Uterus (tissue), 2 donors: ENCODE data around the gene PCSK2.

Experiments
- CTCF ChIP-seq, 4 experiments: fragments of 200-600 bp in 2 of 4; fragments of 450-650 bp in 2 of 4; sonication (generic) in 2 of 4; IDR thresholded peaks; one replicate each; pipeline ENCODE4 v1.5.1; 2016 to 2019; ENCODE audit warnings: antibody characterized with exemption in 4 of 4, mild to moderate bottlenecking in 2 of 4, moderate library complexity in 1 of 4
- POLR2A ChIP-seq, 2 donors: fragments of 450-650 bp; IDR thresholded peaks; one replicate each; pipeline ENCODE4 v1.6.1; 2016; ENCODE audit warnings: antibody characterized with exemption in 2 of 2, mild to moderate bottlenecking in 1 of 2, moderate library complexity in 1 of 2

GRCh38 chr20:17427638-17428037 is 200.8 kb downstream of the PCSK2 start:
- TF ChIP-seq POLR2A (IDR thresholded peaks at IDR 0.05) (no peak), CTCF (IDR thresholded peaks at IDR 0.05) (no peak)
